H9 (cell line): Measurements from ENCODE around the gene MAP7. TPM values are rescaled to one million over a fixed set of nuclear protein-coding genes. Genes with fewer than 3 reads are reported as not detected.

Experiments used
- DNase-seq: peaks from one replicate; pipeline ENCODE4 v3.0.0-alpha.2; 2017
- H2AFZ ChIP-seq: one replicate; pipeline ENCODE4 v1.6.1; 2013; ENCODE audit warnings: mild to moderate bottlenecking, low read length, control low read depth, moderate library complexity
- H2AK5ac ChIP-seq: 2 replicates; pipeline ENCODE4 v1.6.1; 2013; ENCODE audit warnings: low read length, control low read depth, mixed read lengths; ENCODE audit not compliant: insufficient read length
- H2BK120ac ChIP-seq: one replicate; pipeline ENCODE4 v1.6.1; 2013; ENCODE audit warnings: low read depth, mild to moderate bottlenecking, low read length, control low read depth, inconsistent platforms; ENCODE audit not compliant: poor library complexity, severe bottlenecking
- H2BK12ac ChIP-seq: 2 replicates; pipeline ENCODE4 v1.6.1; 2013; ENCODE audit warnings: low read length, control low read depth, mixed read lengths, low read depth; ENCODE audit not compliant: insufficient read length
- H2BK15ac ChIP-seq: 2 replicates; pipeline ENCODE4 v1.6.1; 2013; ENCODE audit warnings: low read depth, low read length, control low read depth
- H2BK20ac ChIP-seq: one replicate; pipeline ENCODE4 v1.6.1; 2013; ENCODE audit warnings: low read depth, mild to moderate bottlenecking, low read length, control low read depth, inconsistent platforms; ENCODE audit not compliant: poor library complexity, severe bottlenecking
- H2BK5ac ChIP-seq: 2 replicates; pipeline ENCODE4 v1.6.1; 2013; ENCODE audit warnings: low read length, control low read depth, mixed read lengths; ENCODE audit not compliant: insufficient read length
- H3K14ac ChIP-seq: 2 replicates; pipeline ENCODE4 v1.6.1; 2013; ENCODE audit warnings: low read length, control low read depth; ENCODE audit not compliant: insufficient read depth
- H3K18ac ChIP-seq: 2 replicates; pipeline ENCODE4 v1.6.1; 2013; ENCODE audit warnings: low read depth, mild to moderate bottlenecking, mixed read lengths, low read length, control low read depth; ENCODE audit not compliant: insufficient read length
- H3K23ac ChIP-seq: 2 replicates; pipeline ENCODE4 v1.6.1; 2013; ENCODE audit warnings: low read length, control low read depth, mixed read lengths, low read depth; ENCODE audit not compliant: insufficient read length
- H3K23me2 ChIP-seq: 2 replicates; pipeline ENCODE4 v1.6.1; 2013; ENCODE audit warnings: low read depth, mild to moderate bottlenecking, mixed read lengths, low read length, control low read depth; ENCODE audit not compliant: insufficient read length, poor library complexity, severe bottlenecking
- H3K27ac ChIP-seq: 2 replicates; pipeline ENCODE4 v1.5.1; 2013; ENCODE audit warnings: low read length, control low read depth, mixed read lengths, low read depth; ENCODE audit not compliant: insufficient read length
- H3K27me3 ChIP-seq: 2 replicates; pipeline ENCODE4 v1.6.1; 2013; ENCODE audit warnings: low read length, control low read depth, inconsistent platforms; ENCODE audit not compliant: insufficient read depth
- H3K4ac ChIP-seq: 2 replicates; pipeline ENCODE4 v1.6.1; 2013; ENCODE audit warnings: low read depth, mild to moderate bottlenecking, control low read depth, inconsistent platforms, low read length, moderate library complexity
- H3K4me1 ChIP-seq: 2 replicates; pipeline ENCODE4 v1.6.1; 2013; ENCODE audit warnings: low read length, control low read depth, inconsistent platforms; ENCODE audit not compliant: insufficient read depth
- H3K4me2 ChIP-seq: 2 replicates; pipeline ENCODE4 v1.6.1; 2013; ENCODE audit warnings: low read length, control low read depth, mixed read lengths; ENCODE audit not compliant: insufficient read length, insufficient read depth
- H3K56ac ChIP-seq: 2 replicates; pipeline ENCODE4 v1.6.1; 2013; ENCODE audit warnings: low read depth, mild to moderate bottlenecking, mixed read lengths, low read length, control low read depth; ENCODE audit not compliant: insufficient read length
- H3K79me1 ChIP-seq: 2 replicates; pipeline ENCODE4 v1.6.1; 2013; ENCODE audit warnings: low read depth, mild to moderate bottlenecking, moderate library complexity, low read length, control low read depth, inconsistent platforms; ENCODE audit not compliant: insufficient read depth, poor library complexity, severe bottlenecking
- H3K79me2 ChIP-seq: 2 replicates; pipeline ENCODE4 v1.6.1; 2013; ENCODE audit warnings: low read length, control low read depth, inconsistent platforms; ENCODE audit not compliant: insufficient read depth
- H3K9ac ChIP-seq: 2 replicates; pipeline ENCODE4 v1.6.1; 2013; ENCODE audit warnings: low read length, control low read depth, mixed read lengths; ENCODE audit not compliant: insufficient read length; ENCODE audit errors: extremely low read depth
- H3K9me3 ChIP-seq: one replicate; pipeline ENCODE4 v1.6.1; 2013; ENCODE audit warnings: low read depth, low read length, inconsistent platforms; ENCODE audit not compliant: control insufficient read depth
- H3T11ph ChIP-seq: one replicate; pipeline ENCODE4 v1.6.1; 2013; ENCODE audit warnings: mild to moderate bottlenecking, low read length, control low read depth, inconsistent platforms
- H4K20me1 ChIP-seq: one replicate; pipeline ENCODE4 v1.6.1; 2013; ENCODE audit not compliant: control insufficient read depth, insufficient read length, insufficient read depth
- H4K5ac ChIP-seq: 2 replicates; pipeline ENCODE4 v1.6.1; 2013; ENCODE audit warnings: low read depth, mild to moderate bottlenecking, mixed read lengths, low read length, control low read depth; ENCODE audit not compliant: insufficient read length
- H4K8ac ChIP-seq: replicated peaks from 2 replicates; pipeline ENCODE4 v1.6.1; 2013; ENCODE audit warnings: low read length, control low read depth, mixed read lengths, low read depth; ENCODE audit not compliant: insufficient read length
- H4K91ac ChIP-seq: 2 replicates; pipeline ENCODE4 v1.6.1; 2013; ENCODE audit warnings: low read depth, mild to moderate bottlenecking, moderate library complexity, mixed read lengths, low read length, control low read depth; ENCODE audit not compliant: insufficient read length
- H3K27ac Mint-ChIP-seq, 3 experiments: 2 replicates in 2 of 3; 3 replicates in 1 of 3; pipeline ENCODE4 v1.8.0; 2020 to 2021; ENCODE audit warnings: mixed read lengths in 3 of 3, mild to moderate bottlenecking in 1 of 3, moderate library complexity in 1 of 3
- H3K27me3 Mint-ChIP-seq: 2 replicates; pipeline ENCODE4 v1.8.0; 2021; ENCODE audit warnings: low read depth, mild to moderate bottlenecking, moderate library complexity, mixed read lengths
- H3K36me3 Mint-ChIP-seq, 3 experiments: 2 replicates in 2 of 3; 3 replicates in 1 of 3; pipeline ENCODE4 v1.8.0; 2020 to 2021; ENCODE audit warnings: low read depth in 3 of 3, mixed read lengths in 3 of 3; ENCODE audit not compliant: insufficient read depth in 1 of 3
- H3K4me1 Mint-ChIP-seq, 2 experiments: 2 replicates each; pipeline ENCODE4 v1.8.0; 2020; ENCODE audit warnings: mixed read lengths in 2 of 2
- H3K4me3 Mint-ChIP-seq, 2 experiments: 2 replicates in 1 of 2; 3 replicates in 1 of 2; pipeline ENCODE4 v1.8.0; 2020 to 2021; ENCODE audit warnings: mild to moderate bottlenecking in 2 of 2, mixed read lengths in 2 of 2, moderate library complexity in 1 of 2
- H3K9me3 Mint-ChIP-seq, 2 experiments: 2 replicates in 1 of 2; 3 replicates in 1 of 2; pipeline ENCODE4 v1.8.0; 2020; ENCODE audit warnings: mild to moderate bottlenecking in 2 of 2, mixed read lengths in 2 of 2, moderate library complexity in 1 of 2
- WGBS: extraction: QIAGEN DNeasy Blood & Tissue Kit; methylation state at CpG from one replicate; pipeline ENCODE4 v1.1.7; 2013; ENCODE audit warnings: missing lambda C conversion rate, low lambda C conversion rate, mixed read lengths; ENCODE audit not compliant: insufficient read length; ENCODE audit errors: extremely low coverage; 5-methylcytosine and 5-hydroxymethylcytosine counted together
- total RNA-seq: library from RNA; stranded (reverse); gene quantifications from 2 replicates; pipeline ENCODE4 v1.2.1, GENCODE V29; 2021
- TF ChIP-seq, protein P1 (sequence below): fragments of 200-600 bp; sonication (generic); conservative IDR thresholded peaks from 3 replicates; pipeline ENCODE4 v1.8.0; 2021; ENCODE audit warnings: antibody characterized with exemption, mild to moderate bottlenecking

MAP7 gene
- total RNA-seq, 1 experiment from 2014 or later: 51.1 TPM

DNA sequence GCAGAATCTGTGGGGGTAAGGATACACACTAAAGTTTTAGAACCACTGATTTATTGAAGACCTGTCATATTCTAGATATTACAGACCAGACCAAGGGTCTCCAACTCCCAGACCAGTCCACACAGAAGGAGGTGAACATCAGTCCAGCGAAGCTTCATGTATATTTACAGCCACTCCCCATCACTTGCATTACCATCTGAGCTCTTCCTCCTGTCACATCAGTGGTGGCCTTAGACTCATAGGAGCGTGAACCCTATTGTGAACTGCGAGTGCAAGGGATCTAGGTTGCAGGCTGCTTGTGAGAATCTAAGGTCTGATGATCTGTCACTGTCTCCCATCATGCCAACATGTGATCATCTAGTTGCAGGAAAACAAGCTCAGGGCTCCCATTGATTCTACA, 255.6 kb downstream of the MAP7 start:
- H4K20me1 ChIP-seq: no peaks in the 10 kb centered on the region
- no peak overlapping the region for H2BK120ac ChIP-seq
- H3K4me2 ChIP-seq: no peak overlapping the region
- no peak overlapping the region for H2AK5ac ChIP-seq
- no peak overlapping the region for H3K9ac ChIP-seq
- Mint-ChIP-seq H3K4me1 (peaks cover 10% of the 10 kb centered on the region in 2 experiments), H3K4me3 (no peak overlapping the region), H3K27me3 (no peaks in the 10 kb centered on the region), H3K9me3 (no peaks in the 10 kb centered on the region), H3K27ac (no peak overlapping the region), H3K36me3 (no peaks in the 10 kb centered on the region; a peak in 1 of 7 replicates)
- no CpG with 5 or more reads among the region's 3 CpGs for WGBS
- H2BK15ac ChIP-seq: no peak overlapping the region
- no peak overlapping the region for H2AFZ ChIP-seq
- no peak overlapping the region for H4K91ac ChIP-seq
- H3K4me1 ChIP-seq: no peaks in the 10 kb centered on the region
- no peak overlapping the region for H3K18ac ChIP-seq
- H3K27me3 ChIP-seq: no peaks in the 10 kb centered on the region
- H3T11ph ChIP-seq: no peak overlapping the region
- TF ChIP-seq, protein P1, sequence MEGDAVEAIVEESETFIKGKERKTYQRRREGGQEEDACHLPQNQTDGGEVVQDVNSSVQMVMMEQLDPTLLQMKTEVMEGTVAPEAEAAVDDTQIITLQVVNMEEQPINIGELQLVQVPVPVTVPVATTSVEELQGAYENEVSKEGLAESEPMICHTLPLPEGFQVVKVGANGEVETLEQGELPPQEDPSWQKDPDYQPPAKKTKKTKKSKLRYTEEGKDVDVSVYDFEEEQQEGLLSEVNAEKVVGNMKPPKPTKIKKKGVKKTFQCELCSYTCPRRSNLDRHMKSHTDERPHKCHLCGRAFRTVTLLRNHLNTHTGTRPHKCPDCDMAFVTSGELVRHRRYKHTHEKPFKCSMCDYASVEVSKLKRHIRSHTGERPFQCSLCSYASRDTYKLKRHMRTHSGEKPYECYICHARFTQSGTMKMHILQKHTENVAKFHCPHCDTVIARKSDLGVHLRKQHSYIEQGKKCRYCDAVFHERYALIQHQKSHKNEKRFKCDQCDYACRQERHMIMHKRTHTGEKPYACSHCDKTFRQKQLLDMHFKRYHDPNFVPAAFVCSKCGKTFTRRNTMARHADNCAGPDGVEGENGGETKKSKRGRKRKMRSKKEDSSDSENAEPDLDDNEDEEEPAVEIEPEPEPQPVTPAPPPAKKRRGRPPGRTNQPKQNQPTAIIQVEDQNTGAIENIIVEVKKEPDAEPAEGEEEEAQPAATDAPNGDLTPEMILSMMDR: no peak
- no peak overlapping the region for H2BK5ac ChIP-seq
- no peak overlapping the region for H3K4ac ChIP-seq
- no peaks in the 10 kb centered on the region for H3K79me2 ChIP-seq
- H3K79me1 ChIP-seq: no peaks in the 10 kb centered on the region
- H3K56ac ChIP-seq: no peak overlapping the region
- no peak overlapping the region for H2BK20ac ChIP-seq
- no peak overlapping the region for H2BK12ac ChIP-seq
- H3K23ac ChIP-seq: no peak overlapping the region
- H3K9me3 ChIP-seq: no peaks in the 10 kb centered on the region
- no peak overlapping the region for H3K27ac ChIP-seq
- H4K8ac ChIP-seq: no peak overlapping the region
- peaks cover 8% of the 10 kb centered on the region for H3K23me2 ChIP-seq
- no peak overlapping the region for H3K14ac ChIP-seq
- no peak overlapping the region for H4K5ac ChIP-seq
- no peak for DNase-seq

Other genes with a start within 250 kb of the MAP7 start
- 1.6 and 1.7 TPM in 2 replicates for gene MAP3K5, start 242.1 kb upstream of the MAP7 start, total RNA-seq